Activated CD4-positive, alpha-beta T cell treated with anti-CD3 and anti-CD28 coated beads for 36 hours (primary cell): ENCODE data around the gene DTX1. TPM values are rescaled to one million over a fixed set of nuclear protein-coding genes. Genes with fewer than 3 reads are reported as not detected.

Experiments
- ATAC-seq: fragments of 200-7000 bp; cut with Tn5 transposase; one replicate; pipeline ENCODE4 v1.10.0; 2021; ENCODE audit warnings: mild to moderate bottlenecking, moderate library complexity
- CTCF ChIA-PET: fragments of 350-600 bp; sonication (Branson Sonifier 250); formaldehyde crosslinking; loops from one replicate; lab custom pipeline; 2021; ENCODE audit warnings: antibody characterized with exemption; lab: Charles Lee
- POLR2A ChIA-PET: fragments of 350-600 bp; sonication (Branson Sonifier 250); formaldehyde crosslinking; loops from one replicate; lab custom pipeline; 2021; ENCODE audit warnings: antibody characterized with exemption, inconsistent platforms; lab: Charles Lee
- DNase-seq: peaks from one replicate; pipeline ENCODE4 v3.0.0-alpha.2; 2020
- H3K27ac Mint-ChIP-seq: one replicate; pipeline ENCODE4 v1.8.0; 2021; ENCODE audit warnings: mixed read lengths
- H3K27me3 Mint-ChIP-seq: one replicate; pipeline ENCODE4 v1.8.0; 2021; ENCODE audit warnings: mixed read lengths
- H3K36me3 Mint-ChIP-seq: one replicate; pipeline ENCODE4 v1.8.0; 2021; ENCODE audit warnings: low read depth, mixed read lengths
- H3K4me1 Mint-ChIP-seq: one replicate; pipeline ENCODE4 v1.8.0; 2021; ENCODE audit warnings: mixed read lengths
- H3K4me3 Mint-ChIP-seq: one replicate; pipeline ENCODE4 v1.8.0; 2021; ENCODE audit warnings: mild to moderate bottlenecking, moderate library complexity, mixed read lengths
- H3K9me3 Mint-ChIP-seq: one replicate; pipeline ENCODE4 v1.8.0; 2021; ENCODE audit warnings: low read depth, mixed read lengths
- intact Hi-C, 2 experiments: fragments of 100-400 bp; cut with DNase I in 1 of 2; cut with micrococcal nuclease in 1 of 2; formaldehyde crosslinking; loops; one replicate each; pipeline versions ENCODE4 v1.14.2 to v1.15.1; 2022 to 2024; cut with DNase I, micrococcal nuclease
- total RNA-seq, 2 experiments: library from RNA; stranded (reverse); gene quantifications; one replicate each; pipeline ENCODE4 v1.2.3, GENCODE V29; 2021

DTX1 gene
- total RNA-seq, 2 experiments from 2014 or later = 12.0 to 12.9 TPM

GRCh38 chr12:113146999-113147398 lies 90.5 kb downstream of the DTX1 start:
- ATAC-seq (no peak), DNase-seq (no peak)
- Mint-ChIP-seq H3K9me3 (no peaks in the 10 kb centered on the region), H3K4me1 (peaks cover 8% of the 10 kb centered on the region), H3K4me3 (no peak overlapping the region), H3K27ac (no peak overlapping the region), H3K36me3 (no peaks in the 10 kb centered on the region), H3K27me3 (peaks cover 1% of the 10 kb centered on the region)
- ChIA-PET CTCF (interaction anchor here (0.7 kb wide), 1 partner anchor 60 kb away, joined by 3 read pairs; no protein-coding TSS in a partner anchor), POLR2A (no interaction called here)
- intact Hi-C loops = no loop called here

Other genes starting within 250 kb of the DTX1 start
- 10 to 100 TPM; 50.5 to 52.8 TPM for gene OAS1, start 149.8 kb upstream of the DTX1 start, total RNA-seq
- gene OAS3, start 118.3 kb upstream of the DTX1 start, total RNA-seq = 10 to 100 TPM; 32.1 to 35.3 TPM
- 100 to 1,000 TPM; 148 to 278 TPM for gene OAS2, start 78.2 kb upstream of the DTX1 start, total RNA-seq
- gene RASAL1, start 79.0 kb downstream of the DTX1 start, total RNA-seq = 10 to 100 TPM in 1 of 2 experiments, 1 to 10 TPM in 1; 9.0 to 10.6 TPM
- gene CFAP73, start 93.0 kb downstream of the DTX1 start, total RNA-seq = 1 to 10 TPM in 1 of 2 experiments, under 1 TPM in 1; 0.86 to 1.1 TPM
- 100 to 1,000 TPM; 118 to 132 TPM for gene DDX54, start 128.7 kb downstream of the DTX1 start, total RNA-seq
- 10 to 100 TPM; 23.4 to 25.7 TPM for gene RITA1, start 129.0 kb downstream of the DTX1 start, total RNA-seq
- 10 to 100 TPM; 35.5 to 37.0 TPM for gene TPCN1, start 164.7 kb downstream of the DTX1 start, total RNA-seq